Amniotic stem cell (primary cell): Measurements from ENCODE around the gene MATR3.
"Not testable (repeated sequence)": the region's sequence is repeated elsewhere in the genome, so short reads cannot be mapped to it uniquely, and the experiment has no call there.

ENCODE experiments used
- DNase-seq: peaks from one replicate; lab custom pipeline; 2025; lab: John Stamatoyannopoulos, UW

Gene MATR3

GRCh38 chr5:139354186-139354585 lies 60.6 kb downstream of the MATR3 start:
- no peak for DNase-seq

- DNase-seq, result not testable (repeated sequence)
Measured at GRCh38 chr5:139355900-139356299, 62.4 kb downstream of the MATR3 start.

- DNase-seq, result no peak
Measured at GRCh38 chr5:139358064-139358463, 64.5 kb downstream of the MATR3 start.

GRCh38 chr5:139360384-139360783 lies 66.8 kb downstream of the MATR3 start:
- DNase-seq, result no peak

- no peak for DNase-seq
Measured at GRCh38 chr5:139361835-139362429, 68.4 kb downstream of the MATR3 start.

- no peak for DNase-seq
Measured at GRCh38 chr5:139363937-139364336, 70.4 kb downstream of the MATR3 start.

- no peak for DNase-seq
Measured at GRCh38 chr5:139364466-139364865, 70.9 kb downstream of the MATR3 start.

- DNase-seq, result no peak
Measured at GRCh38 chr5:139368613-139369012, 75.1 kb downstream of the MATR3 start.

- DNase-seq, result peak; percentile 60
Measured at GRCh38 chr5:139369181-139369580, 75.6 kb downstream of the MATR3 start.

- DNase-seq, result no peak
Measured at GRCh38 chr5:139371482-139372435, 78.2 kb downstream of the MATR3 start.

- DNase-seq, result no peak
Measured at GRCh38 chr5:139374909-139375308, 81.4 kb downstream of the MATR3 start.

- no peak for DNase-seq
Measured at GRCh38 chr5:139376364-139376763, 82.8 kb downstream of the MATR3 start.

- no peak for DNase-seq
Measured at GRCh38 chr5:139377226-139377625, 83.7 kb downstream of the MATR3 start.

- no peak for DNase-seq
Measured at GRCh38 chr5:139378101-139378825, 84.7 kb downstream of the MATR3 start.

GRCh38 chr5:139378941-139379361 lies 85.4 kb downstream of the MATR3 start:
- DNase-seq, result no peak

GRCh38 chr5:139379626-139380449 lies 86.3 kb downstream of the MATR3 start:
- DNase-seq, result no peak
